ENCODE measurements around the gene PRSS35. TPM values are rescaled to one million over a fixed set of nuclear protein-coding genes. Genes with fewer than 3 reads are reported as not detected.

The PRSS35 gene
- total and polyA plus RNA-seq, 4 donors, result under 0.01 to 3.3 (median 0.35) TPM

GRCh38 chr6:83556871-83557270, 44.5 kb downstream of the PRSS35 start:
- Histone ChIP-seq H3K4me3 (ENCODE audit: low read depth in 1 of 3, low read length in 3 of 3) (no peak overlapping the region), H3K36me3 (ENCODE audit: control insufficient read depth in 4 of 4, insufficient read depth in 3 of 4, low read depth in 1 of 4, low read length in 3 of 4) (no peaks in the 10 kb centered on the region), H3K27me3 (ENCODE audit: control insufficient read depth in 4 of 4, insufficient read depth in 4 of 4, low read length in 3 of 4) (peaks cover 0 to 3% (median 0%) of the 10 kb centered on the region in 4 donors), H3K27ac (ENCODE audit: low read depth in 1 of 2, low read length in 2 of 2) (no peak overlapping the region), H3K9ac (ENCODE audit: low read depth in 1 of 2, low read length in 2 of 2) (no peak overlapping the region), H3K9me3 (ENCODE audit: control insufficient read depth in 4 of 4, low read length in 3 of 4) (peaks cover 0 to 2% (median 0%) of the 10 kb centered on the region in 4 donors), H3K4me1 (ENCODE audit: control insufficient read depth in 4 of 4, insufficient read depth in 4 of 4, low read length in 3 of 4) (no peaks in the 10 kb centered on the region)
- no peak for DNase-seq (ENCODE audit: low spot score)
- no peak for TF ChIP-seq FOXA1 (IDR thresholded peaks at IDR 0.05)
- TF ChIP-seq FOXA2 (IDR thresholded peaks at IDR 0.05), result no peak
- no peak for TF ChIP-seq ZBTB33 (IDR thresholded peaks at IDR 0.05)
- no peak for TF ChIP-seq REST (IDR thresholded peaks at IDR 0.05)
- no peak for TF ChIP-seq SP1 (IDR thresholded peaks at IDR 0.05)
- TF ChIP-seq YY1 (IDR thresholded peaks at IDR 0.05), result no peak
- no peak for TF ChIP-seq HNF4G (IDR thresholded peaks at IDR 0.05)
- TF ChIP-seq GABPA (IDR thresholded peaks at IDR 0.05 in 1 of 2, conservative IDR thresholded peaks at IDR 0.05 in 1 of 2), result no peak
- no peak for TF ChIP-seq EGR1 (IDR thresholded peaks at IDR 0.05; ENCODE audit: low read depth in 2 of 2)
- TF ChIP-seq MAX (IDR thresholded peaks at IDR 0.05), result no peak
- TF ChIP-seq ATF3 (IDR thresholded peaks at IDR 0.05), result no peak
- no peak for TF ChIP-seq JUND (IDR thresholded peaks at IDR 0.05)
- TF ChIP-seq NR2F2 (IDR thresholded peaks at IDR 0.05), result no peak
- no peak for TF ChIP-seq HNF4A (conservative IDR thresholded peaks at IDR 0.05)
- TF ChIP-seq RXRA (IDR thresholded peaks at IDR 0.05), result no peak
- TF ChIP-seq CTCF (IDR thresholded peaks at IDR 0.05; ENCODE audit: low read depth, low read length, missing input control), result no peak
- no peak for TF ChIP-seq RAD21 (IDR thresholded peaks at IDR 0.05)
- no peak for TF ChIP-seq TAF1 (conservative IDR thresholded peaks at IDR 0.05)

Measured in liver (tissue), 9 donors.